Gastroesophageal sphincter (tissue), 4 donors: ENCODE data around the gene KAT6B. TPM values are rescaled to one million over a fixed set of nuclear protein-coding genes. Genes with fewer than 3 reads are reported as not detected.

ENCODE experiments used
- ATAC-seq: fragments of 150-250 bp; one replicate; pipeline ENCODE4 v1.9.1; 2016; ENCODE audit warnings: mild to moderate bottlenecking, moderate library complexity
- H3K27ac ChIP-seq, 4 donors: fragments of 200-600 bp; sonication (generic) in 3 of 4; 1 replicate in 3 of 4; 2 replicates in 1 of 4; pipeline ENCODE4 v1.5.1; 2016 to 2019
- H3K27me3 ChIP-seq: fragments of 200-600 bp; sonication (generic); one replicate; pipeline ENCODE4 v1.5.1; 2019
- H3K36me3 ChIP-seq, 2 donors: fragments of 200-600 bp; sonication (generic); one replicate each; pipeline ENCODE4 v1.5.1; 2019; ENCODE audit warnings: control low read depth in 1 of 2
- H3K4me1 ChIP-seq, 3 donors: fragments of 200-600 bp; sonication (generic); 1 replicate in 2 of 3; 2 replicates in 1 of 3; pipeline ENCODE4 v1.5.1; 2016 to 2019; ENCODE audit warnings: control low read depth in 2 of 3
- H3K4me3 ChIP-seq, 2 donors: fragments of 200-600 bp; sonication (generic); one replicate each; pipeline ENCODE4 v1.5.1; 2019; ENCODE audit warnings: mild to moderate bottlenecking in 1 of 2, moderate library complexity in 1 of 2
- H3K9me3 ChIP-seq, 3 donors: fragments of 200-600 bp; sonication (generic); one replicate each; pipeline ENCODE4 v1.5.1; 2017 to 2019; ENCODE audit warnings: control low read depth in 2 of 3
- CTCF ChIP-seq, 4 experiments: fragments of 200-600 bp in 2 of 4; fragments of 450-650 bp in 2 of 4; sonication (generic) in 1 of 4; IDR thresholded peaks; one replicate each; pipeline ENCODE4 v1.5.1; 2017 to 2019; ENCODE audit warnings: antibody characterized with exemption in 4 of 4, mild to moderate bottlenecking in 2 of 4, moderate library complexity in 2 of 4
- EP300 ChIP-seq: sonication (generic); formaldehyde crosslinking; IDR thresholded peaks from one replicate; pipeline ENCODE4 v1.6.1; 2017; ENCODE audit warnings: antibody characterized with exemption, mild to moderate bottlenecking
- POLR2A ChIP-seq, 2 donors: fragments of 450-650 bp; IDR thresholded peaks; one replicate each; pipeline ENCODE4 v1.6.1; 2017; ENCODE audit warnings: antibody characterized with exemption in 2 of 2, mild to moderate bottlenecking in 2 of 2, moderate library complexity in 1 of 2
- POLR2AphosphoS5 ChIP-seq: sonication (generic); formaldehyde crosslinking; IDR thresholded peaks from one replicate; pipeline ENCODE4 v1.6.1; 2017; ENCODE audit warnings: antibody characterized with exemption
- WGBS, 2 donors: methylation state at CpG; one replicate each; pipeline ENCODE4 v1.1.5; 2018; ENCODE audit warnings: low coverage in 1 of 2; 5-methylcytosine and 5-hydroxymethylcytosine counted together
- total RNA-seq, 4 donors: library from RNA; depleted of rRNA; stranded (reverse); fragments of >200 nt; gene quantifications; one replicate each; pipeline ENCODE4 v1.1.0, GENCODE V29; 2016

The KAT6B gene
- total RNA-seq, 4 donors from 2014 or later, result 35.8 to 107 (median 82.9) TPM

DNA sequence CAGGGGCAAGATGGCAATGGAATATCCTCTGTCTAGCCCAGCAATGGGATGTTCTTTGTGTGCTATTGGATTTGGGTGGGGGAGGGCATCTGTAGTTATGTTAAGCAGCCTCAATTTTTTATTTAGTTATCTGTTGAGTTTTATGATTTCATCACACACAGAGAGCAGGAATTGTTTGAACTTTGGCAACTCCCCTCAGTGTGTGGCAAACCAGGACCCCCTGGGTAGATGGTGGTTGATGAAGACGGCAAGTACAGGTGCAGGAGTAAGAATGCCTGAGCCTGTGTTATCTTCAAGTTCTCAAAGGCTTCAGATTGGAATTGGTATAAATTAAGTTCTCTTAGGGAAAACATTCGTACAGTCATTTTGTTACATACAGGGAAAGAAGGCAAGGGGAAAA, 142.7 kb downstream of the KAT6B start:
- Histone ChIP-seq H3K27me3 (no peaks in the 10 kb centered on the region), H3K4me1 (peaks cover 0 to 54% (median 6%) of the 10 kb centered on the region in 3 donors), H3K36me3 (no peaks in the 10 kb centered on the region), H3K4me3 (no peak overlapping the region), H3K9me3 (no peaks in the 10 kb centered on the region), H3K27ac (peak overlapping the region; percentile 8 to 38 (median 26))
- 88 to 100% methylated on average over 1 to 2 of the region's 2 CpGs for WGBS, 2 donors
- TF ChIP-seq POLR2A (IDR thresholded peaks at IDR 0.05), result no peak
- no peak for TF ChIP-seq POLR2AphosphoS5
- no peak for TF ChIP-seq EP300
- TF ChIP-seq CTCF (IDR thresholded peaks at IDR 0.05), result no peak
- ATAC-seq, result no peak

DNA sequence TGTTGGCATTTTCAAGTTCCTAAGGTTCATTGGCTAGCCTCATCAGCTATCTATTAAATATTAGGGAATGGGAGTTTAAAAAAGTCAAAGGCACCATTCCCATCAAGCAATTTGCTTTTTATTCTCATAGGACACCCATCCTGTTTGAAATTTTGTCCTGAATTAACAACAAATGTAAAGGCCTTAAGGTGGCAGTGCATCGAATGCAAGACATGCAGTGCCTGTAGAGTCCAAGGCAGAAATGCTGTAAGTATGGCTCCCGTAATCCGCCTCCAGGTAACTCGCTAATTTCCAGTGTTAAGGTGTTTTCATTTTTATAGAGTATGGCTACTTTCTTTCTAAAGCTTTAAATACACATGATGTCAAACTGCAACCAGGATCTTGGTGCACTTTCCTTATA, 143.1 kb downstream of the KAT6B start:
- 95 to 99% methylated on average over 4 of the region's 4 CpGs for WGBS, 2 donors
- ATAC-seq, result no peak
- H3K27ac ChIP-seq, result no peak overlapping the region
- H3K27me3 ChIP-seq, result no peaks in the 10 kb centered on the region
- H3K4me1 ChIP-seq, result peaks cover 0 to 58% (median 6%) of the 10 kb centered on the region in 3 donors
- no peaks in the 10 kb centered on the region for H3K9me3 ChIP-seq
- H3K4me3 ChIP-seq, result no peak overlapping the region
- H3K36me3 ChIP-seq, result no peaks in the 10 kb centered on the region
- TF ChIP-seq POLR2A (IDR thresholded peaks at IDR 0.05) (no peak), EP300 (no peak), POLR2AphosphoS5 (no peak), CTCF (IDR thresholded peaks at IDR 0.05) (no peak)

GRCh38 chr10:74973741-74974392, 147.5 kb downstream of the KAT6B start:
- WGBS, 2 donors, result 59 to 73% methylated on average over 2 of the region's 2 CpGs
- no peak for ATAC-seq
- Histone ChIP-seq H3K27ac (no peak overlapping the region), H3K4me1 (peaks cover 0 to 47% (median 2%) of the 10 kb centered on the region in 3 donors), H3K4me3 (no peak overlapping the region), H3K36me3 (peaks cover 0 to 26% of the 10 kb centered on the region in 2 donors), H3K27me3 (no peaks in the 10 kb centered on the region), H3K9me3 (no peaks in the 10 kb centered on the region)
- no peak for TF ChIP-seq POLR2AphosphoS5
- no peak for TF ChIP-seq EP300
- TF ChIP-seq POLR2A (IDR thresholded peaks at IDR 0.05), result no peak
- TF ChIP-seq CTCF (IDR thresholded peaks at IDR 0.05), result no peak

GRCh38 chr10:74975758-74976157, 149.4 kb downstream of the KAT6B start:
- WGBS, 2 donors, result 94 to 95% methylated on average over 8 to 9 of the region's 9 CpGs
- no peak for ATAC-seq
- no peaks in the 10 kb centered on the region for H3K9me3 ChIP-seq
- H3K4me3 ChIP-seq, result no peak overlapping the region
- TF ChIP-seq POLR2AphosphoS5 (no peak), EP300 (no peak), CTCF (IDR thresholded peaks at IDR 0.05) (no peak), POLR2A (IDR thresholded peaks at IDR 0.05) (no peak)
- no peaks in the 10 kb centered on the region for H3K27me3 ChIP-seq
- H3K27ac ChIP-seq, result no peak overlapping the region
- H3K4me1 ChIP-seq, result peaks cover 0 to 31% (median 0%) of the 10 kb centered on the region in 3 donors
- peaks cover 0 to 41% of the 10 kb centered on the region in 2 donors for H3K36me3 ChIP-seq

- Histone ChIP-seq H3K27ac (no peak overlapping the region), H3K4me3 (no peak overlapping the region), H3K9me3 (no peaks in the 10 kb centered on the region), H3K36me3 (peaks cover 0 to 41% of the 10 kb centered on the region in 2 donors), H3K4me1 (peaks cover 0 to 32% (median 0%) of the 10 kb centered on the region in 3 donors), H3K27me3 (no peaks in the 10 kb centered on the region)
- 92 to 97% methylated on average over 5 to 6 of the region's 6 CpGs for WGBS, 2 donors
- TF ChIP-seq POLR2A (IDR thresholded peaks at IDR 0.05), result no peak
- no peak for TF ChIP-seq EP300
- no peak for TF ChIP-seq POLR2AphosphoS5
- no peak for TF ChIP-seq CTCF (IDR thresholded peaks at IDR 0.05)
- ATAC-seq, result no peak
Measured at GRCh38 chr10:74976565-74976964, 150.2 kb downstream of the KAT6B start.
